GM19240 (cell line): ENCODE data around the gene MKS1.

Experiments used
- DNase-seq: peaks from one replicate; pipeline ENCODE4 v3.0.0; 2011; ENCODE audit warnings: low spot score; ENCODE audit not compliant: insufficient read length

The MKS1 gene

DNA sequence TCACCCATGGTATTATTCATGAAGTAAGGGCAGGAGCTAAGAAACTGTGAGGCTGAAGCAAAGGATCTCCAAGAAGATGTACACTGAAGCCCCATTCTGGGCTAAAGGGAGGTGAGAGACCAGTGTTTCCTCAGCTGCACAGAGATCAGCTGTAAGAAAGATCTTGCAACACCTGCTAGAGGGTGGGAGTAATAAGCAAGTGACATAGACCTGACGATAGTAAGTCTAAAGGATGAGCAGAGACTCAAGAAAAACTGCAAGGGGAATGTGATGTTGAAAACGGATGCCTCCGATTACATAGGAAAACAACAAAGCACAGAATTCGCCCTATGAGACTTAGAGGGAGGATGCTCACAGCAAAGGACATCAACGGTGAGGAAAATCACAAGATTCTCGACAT, 52.4 kb downstream of the MKS1 start, which contains the start of gene OR4D2:
Gene OR4D2, plus strand, starts transcription at position 301 of the 400 bp plus-strand sequence. CDS start 2,674 bp downstream, outside the sequence.
- no peak for DNase-seq

DNA sequence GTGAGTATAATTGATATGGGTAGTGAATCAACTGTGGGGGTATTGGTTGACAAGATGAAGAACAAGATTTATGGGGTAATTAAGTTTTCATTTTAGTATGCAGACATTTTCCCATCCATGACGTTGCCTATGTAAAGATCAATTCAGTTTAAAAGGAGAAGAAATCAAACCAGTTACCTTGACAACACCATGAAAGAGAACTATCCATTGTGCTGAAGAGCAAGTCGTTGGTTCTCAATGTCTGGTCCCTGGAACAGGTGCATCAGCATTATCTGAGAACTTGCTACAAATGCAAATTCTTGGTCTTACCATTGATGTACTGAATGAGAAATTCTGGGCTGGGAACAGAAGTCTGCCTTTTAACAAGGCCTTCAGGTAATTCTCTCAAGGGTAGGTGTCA, 53.1 kb downstream of the MKS1 start:
- DNase-seq = no peak

DNA sequence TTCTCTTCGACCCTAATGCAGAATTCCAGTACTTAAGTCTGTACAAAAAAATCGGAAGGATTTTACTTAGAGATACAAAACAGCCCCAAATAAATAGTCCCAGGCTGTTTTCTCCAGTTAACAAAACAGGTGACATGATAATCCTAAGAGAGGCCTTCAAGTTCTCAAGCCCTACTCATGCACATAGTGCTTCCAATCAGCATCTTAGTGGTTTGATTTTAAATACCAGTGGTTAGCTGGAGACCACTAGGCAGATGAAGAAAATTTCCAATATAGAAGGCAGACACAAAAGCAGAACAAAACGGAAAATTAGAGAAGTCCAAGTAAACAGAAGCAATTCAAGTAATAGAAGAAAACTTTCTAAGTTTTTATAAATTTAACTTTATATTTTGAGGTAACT, 57.5 kb downstream of the MKS1 start:
- no peak for DNase-seq

DNA sequence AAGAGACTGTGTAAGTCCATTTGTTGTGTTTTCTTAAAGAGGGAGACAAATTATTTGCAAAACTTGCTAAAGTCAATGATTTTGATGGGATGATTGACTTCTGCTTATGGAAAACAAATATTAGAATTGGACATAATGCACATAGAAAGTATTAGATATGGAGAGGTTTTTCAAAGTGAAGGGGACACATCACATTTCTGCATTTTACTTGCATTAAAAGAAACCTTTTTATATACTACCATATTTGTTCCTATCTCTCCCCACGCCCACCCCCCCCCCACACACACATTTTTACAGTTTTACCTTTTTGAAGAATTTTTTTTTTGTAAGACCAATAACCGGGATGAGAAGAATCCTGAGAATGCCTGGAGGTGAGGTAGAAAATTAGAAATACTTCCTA, 60.9 kb downstream of the MKS1 start:
- DNase-seq = no peak

DNA sequence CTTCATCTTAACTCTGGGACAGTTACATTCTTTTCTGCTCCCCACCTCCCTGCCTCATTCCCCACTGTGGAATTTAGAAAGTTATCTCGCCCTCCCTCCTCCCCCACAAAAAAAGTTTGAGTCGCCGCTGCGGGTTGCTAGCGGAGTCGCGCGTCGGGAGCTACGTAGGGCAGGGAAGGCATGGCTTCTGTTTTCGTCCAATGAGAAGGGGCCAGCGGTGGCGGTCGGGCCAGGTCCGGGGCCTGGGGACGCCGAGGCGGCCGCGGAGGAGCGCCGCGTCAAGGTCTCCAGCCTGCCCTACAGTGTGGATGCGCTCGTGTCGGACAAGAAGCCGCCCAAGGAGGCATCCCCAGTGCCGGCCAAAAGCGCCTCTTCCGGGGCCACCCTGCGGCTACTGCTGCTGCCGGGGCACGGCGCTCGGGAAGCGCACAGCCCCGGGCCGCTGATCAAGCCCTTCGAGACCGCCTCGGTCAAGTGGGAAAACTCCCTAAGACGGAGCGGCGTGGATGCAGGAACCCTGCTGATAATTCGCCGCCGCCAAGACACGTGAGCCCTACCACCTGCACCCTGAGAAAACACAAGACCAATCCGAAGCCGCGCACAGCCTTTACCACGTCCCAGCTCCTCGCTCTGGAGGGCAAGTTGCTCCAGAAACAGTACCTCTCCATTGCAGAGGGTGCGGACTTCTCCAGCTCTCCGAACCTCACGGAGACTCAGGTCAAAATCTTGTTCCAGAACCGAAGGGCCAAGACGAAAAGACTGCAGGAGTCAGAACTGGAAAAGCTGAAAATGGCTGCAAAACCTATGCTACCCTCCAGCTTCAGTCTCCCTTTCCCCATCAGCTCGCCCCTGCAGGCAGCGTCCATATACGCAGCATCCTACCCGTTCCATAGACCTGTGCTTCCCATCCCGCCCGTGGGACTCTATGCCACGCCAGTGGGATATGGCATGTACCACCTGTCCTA, 61.9 kb downstream of the MKS1 start:
- DNase-seq = no peak
